Mucosa of rectum (tissue), 2 donors: ENCODE results near the gene PGF.

Experiments
- H3K27ac ChIP-seq, 2 donors: one replicate each; pipeline ENCODE4 v1.7.0; 2013; ENCODE audit warnings: inconsistent platforms in 2 of 2, low read depth in 2 of 2, low read length in 2 of 2
- H3K27me3 ChIP-seq, 2 donors: one replicate each; pipeline ENCODE4 v1.7.0; 2013; ENCODE audit warnings: low read length in 2 of 2; ENCODE audit not compliant: control insufficient read depth in 2 of 2, insufficient read depth in 2 of 2
- H3K36me3 ChIP-seq, 2 donors: one replicate each; pipeline ENCODE4 v1.7.0; 2013; ENCODE audit warnings: low read length in 2 of 2; ENCODE audit not compliant: control insufficient read depth in 2 of 2, insufficient read depth in 2 of 2
- H3K4me1 ChIP-seq, 2 donors: one replicate each; pipeline ENCODE4 v1.7.0; 2013; ENCODE audit warnings: low read length in 2 of 2, mild to moderate bottlenecking in 1 of 2; ENCODE audit not compliant: control insufficient read depth in 2 of 2, insufficient read depth in 2 of 2
- H3K4me3 ChIP-seq, 2 donors: one replicate each; pipeline ENCODE4 v1.7.0; 2013; ENCODE audit warnings: low read length in 2 of 2
- H3K9ac ChIP-seq, 2 donors: one replicate each; pipeline ENCODE4 v1.7.0; 2013; ENCODE audit warnings: low read length in 2 of 2, low read depth in 1 of 2, mild to moderate bottlenecking in 1 of 2
- H3K9me3 ChIP-seq, 2 donors: one replicate each; pipeline ENCODE4 v1.7.0; 2013; ENCODE audit warnings: low read length in 2 of 2; ENCODE audit not compliant: control insufficient read depth in 2 of 2
- donor health status: healthy.
- donor health status: Normal muscosa, but diverticular disease.

PGF gene

DNA sequence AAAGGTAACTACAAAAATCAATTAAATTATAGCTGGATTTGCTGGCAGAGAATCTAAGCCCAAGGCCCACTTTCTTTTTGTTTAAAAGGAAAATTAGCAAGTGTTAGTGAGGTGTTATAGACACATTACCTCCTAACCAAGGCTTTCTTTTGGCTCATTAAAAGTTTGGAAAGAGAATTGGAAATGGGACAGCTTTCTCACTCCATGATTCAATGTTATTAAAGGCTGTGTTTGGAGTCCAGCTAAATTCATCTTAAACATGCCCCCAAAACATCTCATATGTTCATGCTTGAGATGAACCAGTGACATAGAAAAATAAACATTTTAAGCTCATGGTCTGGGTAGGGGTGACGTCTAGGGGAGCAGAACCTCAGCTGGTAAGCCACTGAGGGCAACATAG lies 13.4 kb upstream of the PGF start:
- H3K9me3 ChIP-seq = no peaks in the 10 kb centered on the region
- no peaks in the 10 kb centered on the region for H3K4me1 ChIP-seq
- no peaks in the 10 kb centered on the region for H3K36me3 ChIP-seq
- H3K27me3 ChIP-seq = peaks cover 0 to 2% of the 10 kb centered on the region in 2 donors
- H3K9ac ChIP-seq = no peak overlapping the region
- H3K4me3 ChIP-seq = no peak overlapping the region
- H3K27ac ChIP-seq = no peak overlapping the region

DNA sequence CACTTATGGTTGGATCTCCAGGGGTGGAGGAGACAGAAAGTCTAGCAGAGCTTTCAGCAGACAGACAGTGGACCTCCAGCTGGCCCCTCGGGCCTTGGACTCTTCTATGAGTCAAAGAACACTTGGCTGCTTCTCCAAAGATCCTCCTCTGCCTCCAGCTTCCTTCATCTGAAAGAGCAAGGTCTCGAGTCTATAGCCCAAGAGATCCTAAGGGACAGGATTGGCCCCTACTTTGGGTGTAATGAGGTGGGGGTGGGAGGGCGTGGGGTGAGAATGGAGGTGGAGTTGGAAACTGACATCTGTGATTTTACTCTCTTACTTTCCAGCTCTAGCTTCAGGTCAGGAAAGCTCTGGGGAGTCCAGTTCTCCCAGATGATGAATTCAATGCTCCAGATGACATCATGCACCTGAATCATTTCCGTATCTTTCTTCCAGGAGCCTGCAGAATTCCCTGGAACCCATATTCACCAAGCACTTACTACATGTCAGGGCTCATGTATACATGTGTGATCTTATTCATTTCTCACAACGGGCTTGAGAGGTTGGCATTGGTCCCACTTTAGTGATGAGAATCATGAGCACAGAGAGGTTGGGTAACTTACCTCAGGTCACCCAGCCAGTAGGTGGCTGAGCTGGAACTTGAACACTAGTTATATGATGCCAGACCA lies 10.2 kb upstream of the PGF start:
- Histone ChIP-seq H3K4me3 (no peak overlapping the region), H3K4me1 (no peaks in the 10 kb centered on the region), H3K36me3 (no peaks in the 10 kb centered on the region), H3K9ac (no peak overlapping the region), H3K27me3 (peaks cover 0 to 2% of the 10 kb centered on the region in 2 donors), H3K27ac (no peak overlapping the region), H3K9me3 (no peaks in the 10 kb centered on the region)

DNA sequence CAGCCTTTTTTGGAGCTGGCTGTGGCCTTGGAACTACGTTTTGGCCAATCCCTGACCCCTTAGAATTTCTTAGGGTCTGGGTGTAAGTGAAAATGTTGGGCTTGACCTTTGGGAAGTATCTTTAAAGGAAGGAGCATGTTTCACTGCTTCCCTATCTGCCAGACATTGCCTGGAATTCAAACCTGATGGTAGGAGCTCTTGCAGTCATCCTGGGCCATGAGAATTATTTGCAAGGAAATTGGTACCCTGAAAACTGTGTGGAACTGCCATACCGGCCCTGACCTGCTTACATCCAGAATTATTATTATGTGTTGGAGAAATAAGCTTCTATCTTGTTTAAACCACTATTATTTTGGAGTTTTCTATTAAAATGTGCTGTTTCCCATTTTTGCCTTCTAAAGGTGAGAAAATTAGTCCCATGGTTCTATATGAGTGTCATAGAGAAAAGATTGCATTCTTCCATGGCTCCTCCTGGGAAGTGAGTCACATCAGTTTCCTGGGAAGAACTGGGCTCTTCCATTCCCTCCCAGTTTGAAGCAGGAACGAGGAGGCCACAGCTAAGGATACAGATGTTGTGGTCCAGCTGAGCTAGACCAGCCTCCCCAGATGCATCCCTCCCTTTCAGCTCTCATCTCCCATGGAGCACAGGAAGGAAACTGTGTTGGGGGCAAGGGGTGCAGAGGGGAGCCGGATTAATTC lies 9.5 kb upstream of the PGF start:
- Histone ChIP-seq H3K27me3 (peaks cover 0 to 2% of the 10 kb centered on the region in 2 donors), H3K4me3 (no peak overlapping the region), H3K9ac (no peak overlapping the region), H3K27ac (no peak overlapping the region), H3K9me3 (no peaks in the 10 kb centered on the region), H3K4me1 (no peaks in the 10 kb centered on the region), H3K36me3 (no peaks in the 10 kb centered on the region)

DNA sequence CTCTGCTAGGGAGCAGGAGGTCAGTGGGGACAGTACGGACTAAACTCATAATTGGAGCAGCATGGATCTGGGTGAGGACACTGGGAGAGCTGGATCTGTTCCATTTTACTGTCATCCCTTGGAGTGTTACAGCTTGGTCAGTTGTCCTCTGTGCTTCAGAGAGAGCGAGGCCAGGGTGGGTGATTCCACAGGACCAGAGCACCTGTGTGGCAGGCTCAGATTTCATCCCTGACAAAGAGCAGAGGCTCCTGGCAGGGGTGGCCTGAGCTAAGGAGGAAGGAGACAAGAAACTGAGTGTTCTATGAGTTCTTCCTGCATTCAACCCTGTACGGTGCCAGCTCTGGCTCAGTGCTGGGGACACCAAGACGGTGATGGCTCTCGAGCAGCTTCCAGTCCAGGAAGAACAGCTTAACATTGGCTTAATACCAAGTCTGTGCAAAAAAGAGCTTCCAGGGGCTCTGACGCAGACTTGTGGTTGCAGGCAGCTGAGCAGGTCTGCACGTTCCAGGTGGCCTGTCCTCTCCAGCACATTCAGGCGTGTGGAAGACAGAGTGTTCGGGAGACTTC lies 8.4 kb upstream of the PGF start:
- peaks cover 0 to 2% of the 10 kb centered on the region in 2 donors for H3K27me3 ChIP-seq
- H3K4me1 ChIP-seq = no peaks in the 10 kb centered on the region
- no peaks in the 10 kb centered on the region for H3K9me3 ChIP-seq
- no peak overlapping the region for H3K27ac ChIP-seq
- no peak overlapping the region for H3K9ac ChIP-seq
- no peak overlapping the region for H3K4me3 ChIP-seq
- no peaks in the 10 kb centered on the region for H3K36me3 ChIP-seq

DNA sequence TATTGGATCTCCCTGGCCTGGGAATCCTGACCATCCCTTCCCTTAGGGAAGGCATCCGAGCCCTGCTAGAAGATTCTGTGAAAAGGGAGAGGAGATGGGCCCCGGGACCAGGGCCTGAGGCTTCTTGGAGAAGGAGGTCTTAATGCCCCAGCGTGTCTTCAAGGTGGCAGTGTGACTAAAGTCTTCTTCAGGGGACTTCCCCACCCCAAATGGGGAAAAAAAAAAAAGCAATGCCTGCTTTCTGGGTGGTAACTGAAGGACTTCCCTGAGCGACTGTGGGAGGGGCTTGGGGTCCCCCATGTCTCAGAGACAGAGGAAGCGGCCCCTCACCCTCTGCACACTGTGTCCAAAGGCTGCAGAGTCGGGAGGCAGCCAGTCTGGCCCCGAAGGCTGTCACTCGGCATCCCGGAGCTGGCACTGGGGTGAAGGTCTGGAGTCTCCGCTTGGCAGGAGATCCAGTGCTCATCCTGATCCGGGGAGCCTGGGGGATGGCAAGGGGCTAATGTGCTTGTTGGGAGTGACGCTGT lies 7.8 kb upstream of the PGF start:
- H3K9me3 ChIP-seq = no peaks in the 10 kb centered on the region
- peaks cover 0 to 2% of the 10 kb centered on the region in 2 donors for H3K27me3 ChIP-seq
- H3K27ac ChIP-seq = no peak overlapping the region
- no peaks in the 10 kb centered on the region for H3K36me3 ChIP-seq
- H3K4me3 ChIP-seq = no peak overlapping the region
- no peaks in the 10 kb centered on the region for H3K4me1 ChIP-seq
- no peak overlapping the region for H3K9ac ChIP-seq

DNA sequence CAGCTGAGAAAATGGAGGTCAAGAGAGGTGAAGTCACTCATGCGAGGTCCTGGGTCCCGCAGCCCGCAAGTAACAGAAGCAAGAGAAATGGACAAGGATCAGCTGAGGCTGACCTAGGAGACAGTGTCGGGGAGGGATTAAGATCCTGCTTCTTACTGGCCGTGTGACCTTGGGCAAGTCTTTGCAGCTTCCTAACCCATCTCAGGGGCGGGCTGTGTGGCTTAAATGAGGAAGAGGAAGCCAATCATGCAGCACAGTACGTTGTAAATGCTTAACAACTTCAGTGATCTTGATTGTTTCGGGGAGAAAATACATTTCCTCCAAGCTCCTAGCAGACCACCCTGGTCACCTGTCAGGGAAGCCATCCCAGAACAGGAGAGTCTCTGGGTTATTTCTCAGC lies 7.1 kb upstream of the PGF start:
- Histone ChIP-seq H3K9ac (no peak overlapping the region), H3K9me3 (no peaks in the 10 kb centered on the region), H3K4me3 (no peak overlapping the region), H3K27ac (no peak overlapping the region), H3K4me1 (no peaks in the 10 kb centered on the region), H3K36me3 (no peaks in the 10 kb centered on the region), H3K27me3 (peaks cover 0 to 2% of the 10 kb centered on the region in 2 donors)

DNA sequence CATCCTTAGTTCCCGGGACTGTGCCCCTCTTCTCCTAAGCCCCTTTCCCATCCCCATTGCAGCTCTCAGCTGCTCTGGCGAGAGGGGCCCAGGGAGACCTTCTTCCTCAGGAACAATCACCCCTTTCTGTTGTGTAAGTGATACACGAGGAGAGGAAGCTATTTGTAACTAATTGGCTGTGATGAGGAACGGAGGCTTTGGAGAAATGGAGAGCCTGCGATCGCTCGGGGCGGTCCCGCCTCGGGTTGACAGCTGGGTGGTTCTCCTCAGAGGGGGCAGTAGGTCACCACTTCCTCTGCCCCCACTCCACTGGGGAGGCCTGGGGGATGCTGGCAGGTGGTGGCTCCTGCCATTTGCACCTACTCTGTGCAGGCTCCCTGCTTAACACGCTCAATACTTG lies 6.6 kb upstream of the PGF start:
- peaks cover 0 to 2% of the 10 kb centered on the region in 2 donors for H3K27me3 ChIP-seq
- H3K36me3 ChIP-seq = no peaks in the 10 kb centered on the region
- H3K9me3 ChIP-seq = no peaks in the 10 kb centered on the region
- H3K9ac ChIP-seq = no peak overlapping the region
- no peaks in the 10 kb centered on the region for H3K4me1 ChIP-seq
- no peak overlapping the region for H3K4me3 ChIP-seq
- H3K27ac ChIP-seq = no peak overlapping the region

DNA sequence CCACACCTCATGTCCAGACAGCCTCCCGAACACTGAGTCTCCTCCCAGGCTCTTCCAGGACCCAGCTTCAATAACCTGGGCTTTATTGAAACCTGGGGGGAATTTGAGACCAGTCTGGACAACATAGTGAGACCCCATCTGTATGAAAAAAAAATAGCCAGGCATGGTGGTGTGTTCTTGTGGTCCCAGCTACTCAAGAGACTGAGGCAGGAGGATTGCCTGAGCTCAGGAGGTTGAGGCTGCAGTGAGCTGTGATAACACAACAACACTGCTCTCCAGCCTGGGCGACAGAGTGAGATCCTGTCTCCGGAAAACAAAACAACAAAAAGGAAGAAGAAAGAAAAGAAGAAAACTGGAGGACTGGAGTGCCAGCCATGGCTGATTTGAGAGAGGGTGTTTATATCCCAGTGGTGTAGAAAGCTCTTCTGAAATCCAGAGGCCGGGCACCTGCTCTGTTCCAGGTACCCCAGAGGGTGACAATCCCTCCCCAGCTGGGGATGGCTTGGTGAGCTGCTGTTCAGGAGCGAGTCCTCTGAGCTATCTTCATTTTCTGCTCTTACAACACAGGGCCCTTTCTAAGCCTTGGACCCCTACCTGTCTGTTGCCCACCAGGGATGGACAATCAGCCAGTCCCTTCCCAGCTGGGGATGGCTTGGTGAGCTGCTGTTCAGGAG lies 6.0 kb upstream of the PGF start:
- no peak overlapping the region for H3K27ac ChIP-seq
- H3K9me3 ChIP-seq = no peaks in the 10 kb centered on the region
- no peaks in the 10 kb centered on the region for H3K4me1 ChIP-seq
- no peak overlapping the region for H3K9ac ChIP-seq
- H3K27me3 ChIP-seq = peaks cover 0 to 2% of the 10 kb centered on the region in 2 donors
- no peak overlapping the region for H3K4me3 ChIP-seq
- no peaks in the 10 kb centered on the region for H3K36me3 ChIP-seq

DNA sequence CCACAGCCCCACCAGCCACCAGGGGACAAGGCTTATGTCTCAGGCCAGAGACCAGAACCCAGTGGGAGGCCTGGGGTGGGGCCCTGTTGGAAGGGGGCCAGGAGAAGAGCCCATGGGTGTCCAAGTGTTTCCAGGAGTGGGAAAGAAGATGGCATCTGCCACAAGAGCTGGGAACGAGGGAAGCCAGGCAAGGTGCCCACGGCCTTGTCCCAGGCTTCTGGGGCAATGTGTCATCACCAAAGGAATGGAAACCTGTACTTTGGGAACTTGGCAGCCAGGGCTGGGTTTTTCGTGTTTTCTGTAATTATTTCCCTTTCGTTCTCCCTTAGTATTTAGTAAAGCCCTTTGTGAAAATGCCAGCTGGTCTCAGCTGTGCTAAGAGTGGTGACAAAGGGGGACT lies 5.3 kb upstream of the PGF start:
- no peak overlapping the region for H3K4me3 ChIP-seq
- peaks cover 0 to 2% of the 10 kb centered on the region in 2 donors for H3K4me1 ChIP-seq
- peaks cover 0 to 2% of the 10 kb centered on the region in 2 donors for H3K27me3 ChIP-seq
- H3K36me3 ChIP-seq = no peaks in the 10 kb centered on the region
- H3K27ac ChIP-seq = no peak overlapping the region
- no peaks in the 10 kb centered on the region for H3K9me3 ChIP-seq
- no peak overlapping the region for H3K9ac ChIP-seq
